DOHH2 (cell line): ENCODE data around the gene CENPT.

Experiments used
- EZH2phosphoT487 ChIP-seq: fragments of 200-600 bp; sonication (generic); IDR thresholded peaks from 2 replicates; pipeline ENCODE4 v1.6.1; 2017; ENCODE audit warnings: borderline replicate concordance, mild to moderate bottlenecking, antibody characterized with exemption, low read length, moderate library complexity, mixed read lengths
- TF ChIP-seq, protein P1 (sequence below): fragments of 200-600 bp; sonication (generic); IDR thresholded peaks from one replicate; pipeline ENCODE4 v1.5.1; 2014; ENCODE audit warnings: antibody characterized with exemption, mild to moderate bottlenecking, low read depth, low read length; ENCODE audit not compliant: poor library complexity, severe bottlenecking

DNA sequence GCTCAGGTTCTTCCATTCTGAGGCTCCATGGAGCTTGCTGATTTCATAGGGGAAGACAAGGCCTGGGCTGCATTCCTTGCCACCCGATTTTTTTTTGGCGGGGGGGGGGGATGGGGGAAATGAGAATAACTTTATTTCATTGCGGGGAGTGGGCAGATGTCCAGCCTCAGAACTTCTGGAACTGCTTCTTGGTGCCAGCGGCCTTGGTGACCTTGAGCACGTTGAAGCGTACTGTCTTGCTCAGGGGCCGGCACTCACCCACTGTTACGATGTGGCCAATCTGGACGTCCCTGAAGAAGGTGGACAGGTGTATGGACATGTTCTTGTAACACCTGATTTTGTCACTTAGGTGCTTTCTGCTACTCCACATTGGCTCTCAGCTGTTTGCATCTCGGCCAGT lies 8.3 kb upstream of the CENPT start:
- no peak for TF ChIP-seq EZH2phosphoT487
- TF ChIP-seq, protein P1, sequence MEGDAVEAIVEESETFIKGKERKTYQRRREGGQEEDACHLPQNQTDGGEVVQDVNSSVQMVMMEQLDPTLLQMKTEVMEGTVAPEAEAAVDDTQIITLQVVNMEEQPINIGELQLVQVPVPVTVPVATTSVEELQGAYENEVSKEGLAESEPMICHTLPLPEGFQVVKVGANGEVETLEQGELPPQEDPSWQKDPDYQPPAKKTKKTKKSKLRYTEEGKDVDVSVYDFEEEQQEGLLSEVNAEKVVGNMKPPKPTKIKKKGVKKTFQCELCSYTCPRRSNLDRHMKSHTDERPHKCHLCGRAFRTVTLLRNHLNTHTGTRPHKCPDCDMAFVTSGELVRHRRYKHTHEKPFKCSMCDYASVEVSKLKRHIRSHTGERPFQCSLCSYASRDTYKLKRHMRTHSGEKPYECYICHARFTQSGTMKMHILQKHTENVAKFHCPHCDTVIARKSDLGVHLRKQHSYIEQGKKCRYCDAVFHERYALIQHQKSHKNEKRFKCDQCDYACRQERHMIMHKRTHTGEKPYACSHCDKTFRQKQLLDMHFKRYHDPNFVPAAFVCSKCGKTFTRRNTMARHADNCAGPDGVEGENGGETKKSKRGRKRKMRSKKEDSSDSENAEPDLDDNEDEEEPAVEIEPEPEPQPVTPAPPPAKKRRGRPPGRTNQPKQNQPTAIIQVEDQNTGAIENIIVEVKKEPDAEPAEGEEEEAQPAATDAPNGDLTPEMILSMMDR: no peak
